HepG2 (cell line): ENCODE measurements around the gene MRPS14. TPM values are rescaled to one million over a fixed set of nuclear protein-coding genes. Genes with fewer than 3 reads are reported as not detected.

Experiments
- AHR ChIP-seq: IDR thresholded peaks from 2 replicates; pipeline ENCODE4 v1.6.1; 2018; ENCODE audit warnings: missing genetic modification reagents, missing compliant biosample characterization
- AKNA ChIP-seq: sonication (generic); formaldehyde crosslinking; IDR thresholded peaks from 2 replicates; pipeline ENCODE4 v1.4.0; 2020; ENCODE audit warnings: missing genetic modification reagents, borderline replicate concordance
- ETV5 ChIP-seq: IDR thresholded peaks from 2 replicates; pipeline ENCODE4 v1.6.1; 2018; ENCODE audit warnings: missing biosample characterization, missing genetic modification reagents, inconsistent platforms, borderline replicate concordance
- FOXM1 ChIP-seq: sonication (generic); formaldehyde crosslinking; IDR thresholded peaks from 2 replicates; pipeline ENCODE4 v1.5.0; 2020; ENCODE audit warnings: missing genetic modification reagents
- POGZ ChIP-seq: sonication (generic); formaldehyde crosslinking; IDR thresholded peaks from 2 replicates; pipeline ENCODE4 v1.4.0; 2020; ENCODE audit warnings: mild to moderate bottlenecking, missing genetic modification reagents
- POLR2G ChIP-seq: fragments of 200-400 bp; formaldehyde crosslinking; IDR thresholded peaks from 2 replicates; pipeline ENCODE4 v1.6.1; 2018; ENCODE audit warnings: mild to moderate bottlenecking, low read depth, low read length, moderate library complexity
- PRPF4 ChIP-seq: fragments of 200-400 bp; formaldehyde crosslinking; IDR thresholded peaks from 2 replicates; pipeline ENCODE4 v1.6.1; 2016; ENCODE audit warnings: low read length, low read depth; ENCODE audit not compliant: poor library complexity, severe bottlenecking
- STAT6 ChIP-seq: sonication (generic); formaldehyde crosslinking; IDR thresholded peaks from 2 replicates; pipeline ENCODE4 v1.4.0; 2020; ENCODE audit warnings: missing genetic modification reagents, mild to moderate bottlenecking, borderline replicate concordance
- ZFP90 ChIP-seq: sonication (generic); formaldehyde crosslinking; IDR thresholded peaks from 2 replicates; pipeline ENCODE4 v1.8.0; 2022; ENCODE audit warnings: missing genetic modification reagents, mild to moderate bottlenecking, inconsistent platforms, borderline replicate concordance
- ZNF431 ChIP-seq: sonication (generic); formaldehyde crosslinking; IDR thresholded peaks from 2 replicates; pipeline ENCODE4 v1.9.0; 2022; ENCODE audit warnings: missing genetic modification reagents, low read depth, mild to moderate bottlenecking, borderline replicate concordance
- ZNF781 ChIP-seq: sonication (generic); formaldehyde crosslinking; IDR thresholded peaks from 2 replicates; pipeline ENCODE4 v1.5.1; 2020; ENCODE audit warnings: borderline replicate concordance, mild to moderate bottlenecking, missing genetic modification reagents; ENCODE audit errors: not compliant biosample characterization
- polyA plus RNA-seq, 8 experiments: library from polyadenylated mRNA; depleted of rRNA in 3 of 8; stranded (reverse) in 7 of 8; unstranded in 1 of 8; fragments of >200 nt; fragmentation: Illumina TruSeq in 4 of 8; extraction: Trizol in 4 of 8; gene quantifications; 2 replicates each; pipeline versions ENCODE4 v1.2.1 to v1.2.3, GENCODE V29; 2011 to 2016; ENCODE audit warnings: low read depth in 4 of 8, missing spikeins in 1 of 8, mixed read lengths in 1 of 8; ENCODE audit not compliant: insufficient read depth in 1 of 8
- total RNA-seq, 5 experiments: library from RNA; depleted of rRNA; stranded (reverse); fragments of >200 nt; fragmentation: Illumina TruSeq; extraction: Trizol; gene quantifications; 2 replicates each; pipeline ENCODE4 v1.2.3, GENCODE V29; 2016; ENCODE audit warnings: low read depth in 1 of 5
- TF ChIP-seq, protein P1 (sequence below): IDR thresholded peaks from 2 replicates; pipeline ENCODE4 v1.6.1; 2012; ENCODE audit warnings: inconsistent platforms
- TF ChIP-seq, protein P2 (sequence below): sonication (generic); formaldehyde crosslinking; IDR thresholded peaks from 2 replicates; pipeline ENCODE4 v1.4.0; 2020; ENCODE audit warnings: missing genetic modification reagents

The MRPS14 gene
- total and polyA plus RNA-seq, 2 of the 13 experiments (the other 11 are each of a cell fraction or from before 2014, with no cell fraction given), result 36.6 to 43.2 TPM

DNA sequence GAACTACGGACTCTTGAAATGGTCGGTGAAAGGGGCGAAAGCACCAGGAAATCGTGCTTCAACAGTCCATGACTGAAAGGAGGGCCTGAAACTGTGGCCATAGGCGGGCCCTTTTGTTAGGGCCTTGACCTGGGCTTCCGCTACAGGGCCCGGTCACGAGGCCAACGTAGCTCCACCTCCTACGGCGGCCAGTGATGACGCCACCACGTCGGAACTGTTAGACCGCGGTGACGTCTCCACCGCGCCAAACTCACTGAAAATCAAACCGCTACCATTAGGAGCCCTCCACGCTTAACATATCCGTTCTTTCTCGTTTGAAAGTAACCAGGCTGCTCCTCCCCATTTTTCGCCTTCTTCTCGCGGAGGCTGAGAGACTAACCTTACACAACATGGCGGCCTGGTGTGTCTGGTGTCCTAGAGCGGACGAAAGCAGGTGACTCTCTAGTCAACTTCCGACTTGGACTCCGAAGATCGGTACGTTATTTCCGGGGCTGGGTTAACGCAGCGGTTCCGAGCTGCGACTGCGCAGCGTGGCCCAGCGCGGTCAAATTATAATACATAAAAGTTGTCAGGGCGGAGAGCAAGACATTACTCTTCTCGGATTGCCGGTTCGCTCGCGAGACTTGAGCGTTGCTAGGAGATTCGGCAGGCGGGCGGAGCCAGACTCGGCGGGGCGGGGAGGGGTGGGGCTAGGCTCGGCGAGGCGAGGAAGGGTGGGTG is 23.8 kb downstream of the MRPS14 start (continued):
- TF ChIP-seq AKNA (CRISPR knock-in tag) (no peak), FOXM1 (CRISPR knock-in tag) (no peak), POGZ (CRISPR knock-in tag) (peak; percentile 91), ZFP90 (CRISPR knock-in tag) (no peak), ZNF781 (CRISPR knock-in tag) (no peak), POLR2G (peak; percentile 98), STAT6 (CRISPR knock-in tag) (no peak), ETV5 (CRISPR knock-in tag) (peak; percentile 75), AHR (no peak; the same call in 1 of the 2 replicates), PRPF4 (no peak), ZNF431 (CRISPR knock-in tag) (no peak)
- TF ChIP-seq, protein P1, sequence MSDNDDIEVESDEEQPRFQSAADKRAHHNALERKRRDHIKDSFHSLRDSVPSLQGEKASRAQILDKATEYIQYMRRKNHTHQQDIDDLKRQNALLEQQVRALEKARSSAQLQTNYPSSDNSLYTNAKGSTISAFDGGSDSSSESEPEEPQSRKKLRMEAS, result peak; percentile 87
- TF ChIP-seq, protein P2, sequence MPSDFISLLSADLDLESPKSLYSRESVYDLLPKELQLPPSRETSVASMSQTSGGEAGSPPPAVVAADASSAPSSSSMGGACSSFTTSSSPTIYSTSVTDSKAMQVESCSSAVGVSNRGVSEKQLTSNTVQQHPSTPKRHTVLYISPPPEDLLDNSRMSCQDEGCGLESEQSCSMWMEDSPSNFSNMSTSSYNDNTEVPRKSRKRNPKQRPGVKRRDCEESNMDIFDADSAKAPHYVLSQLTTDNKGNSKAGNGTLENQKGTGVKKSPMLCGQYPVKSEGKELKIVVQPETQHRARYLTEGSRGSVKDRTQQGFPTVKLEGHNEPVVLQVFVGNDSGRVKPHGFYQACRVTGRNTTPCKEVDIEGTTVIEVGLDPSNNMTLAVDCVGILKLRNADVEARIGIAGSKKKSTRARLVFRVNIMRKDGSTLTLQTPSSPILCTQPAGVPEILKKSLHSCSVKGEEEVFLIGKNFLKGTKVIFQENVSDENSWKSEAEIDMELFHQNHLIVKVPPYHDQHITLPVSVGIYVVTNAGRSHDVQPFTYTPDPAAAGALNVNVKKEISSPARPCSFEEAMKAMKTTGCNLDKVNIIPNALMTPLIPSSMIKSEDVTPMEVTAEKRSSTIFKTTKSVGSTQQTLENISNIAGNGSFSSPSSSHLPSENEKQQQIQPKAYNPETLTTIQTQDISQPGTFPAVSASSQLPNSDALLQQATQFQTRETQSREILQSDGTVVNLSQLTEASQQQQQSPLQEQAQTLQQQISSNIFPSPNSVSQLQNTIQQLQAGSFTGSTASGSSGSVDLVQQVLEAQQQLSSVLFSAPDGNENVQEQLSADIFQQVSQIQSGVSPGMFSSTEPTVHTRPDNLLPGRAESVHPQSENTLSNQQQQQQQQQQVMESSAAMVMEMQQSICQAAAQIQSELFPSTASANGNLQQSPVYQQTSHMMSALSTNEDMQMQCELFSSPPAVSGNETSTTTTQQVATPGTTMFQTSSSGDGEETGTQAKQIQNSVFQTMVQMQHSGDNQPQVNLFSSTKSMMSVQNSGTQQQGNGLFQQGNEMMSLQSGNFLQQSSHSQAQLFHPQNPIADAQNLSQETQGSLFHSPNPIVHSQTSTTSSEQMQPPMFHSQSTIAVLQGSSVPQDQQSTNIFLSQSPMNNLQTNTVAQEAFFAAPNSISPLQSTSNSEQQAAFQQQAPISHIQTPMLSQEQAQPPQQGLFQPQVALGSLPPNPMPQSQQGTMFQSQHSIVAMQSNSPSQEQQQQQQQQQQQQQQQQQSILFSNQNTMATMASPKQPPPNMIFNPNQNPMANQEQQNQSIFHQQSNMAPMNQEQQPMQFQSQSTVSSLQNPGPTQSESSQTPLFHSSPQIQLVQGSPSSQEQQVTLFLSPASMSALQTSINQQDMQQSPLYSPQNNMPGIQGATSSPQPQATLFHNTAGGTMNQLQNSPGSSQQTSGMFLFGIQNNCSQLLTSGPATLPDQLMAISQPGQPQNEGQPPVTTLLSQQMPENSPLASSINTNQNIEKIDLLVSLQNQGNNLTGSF (CRISPR knock-in tag), result no peak
